GM12874 (cell line): ENCODE measurements around the gene GPR84.

ENCODE experiments used
- CTCF ChIP-seq: IDR thresholded peaks from 2 replicates; pipeline ENCODE4 v1.5.1; 2011; ENCODE audit warnings: low read depth, mild to moderate bottlenecking, control low read depth, low read length, moderate library complexity; ENCODE audit not compliant: insufficient read depth

The GPR84 gene

GRCh38 chr12:54340846-54341245 is 23.4 kb downstream of the GPR84 start:
- TF ChIP-seq CTCF, result no peak

DNA sequence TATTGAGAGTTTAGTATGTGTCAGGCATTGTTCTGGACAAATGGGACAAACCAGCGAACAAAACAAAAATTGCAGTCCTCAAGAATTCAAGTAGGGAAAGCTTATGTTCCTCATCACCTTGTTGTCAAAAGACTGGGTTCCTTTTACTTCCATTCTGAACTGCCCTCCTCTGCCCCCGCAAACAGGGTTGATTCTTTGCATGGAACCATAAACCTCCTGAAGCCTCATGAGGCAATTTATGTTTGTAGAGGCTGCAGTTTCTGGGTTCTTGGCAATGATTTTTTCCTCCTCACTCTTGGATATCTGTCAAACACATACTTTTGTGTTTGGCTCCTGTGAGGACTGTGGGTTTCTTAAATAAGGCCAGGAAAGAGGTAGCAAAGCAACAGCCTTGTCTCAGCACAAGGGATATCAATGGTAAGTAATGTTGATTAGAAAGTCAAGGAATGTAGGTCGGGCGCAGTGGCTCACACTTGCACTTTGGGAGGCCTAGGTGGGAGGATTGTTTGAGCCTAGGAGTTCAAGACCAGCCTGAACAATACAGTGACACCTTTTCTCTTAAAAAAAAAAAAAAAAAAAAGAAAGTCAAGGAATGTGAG is 25.5 kb downstream of the GPR84 start:
- TF ChIP-seq CTCF, result no peak

GRCh38 chr12:54337854-54338650 is 26.2 kb downstream of the GPR84 start:
- no peak for TF ChIP-seq CTCF

DNA sequence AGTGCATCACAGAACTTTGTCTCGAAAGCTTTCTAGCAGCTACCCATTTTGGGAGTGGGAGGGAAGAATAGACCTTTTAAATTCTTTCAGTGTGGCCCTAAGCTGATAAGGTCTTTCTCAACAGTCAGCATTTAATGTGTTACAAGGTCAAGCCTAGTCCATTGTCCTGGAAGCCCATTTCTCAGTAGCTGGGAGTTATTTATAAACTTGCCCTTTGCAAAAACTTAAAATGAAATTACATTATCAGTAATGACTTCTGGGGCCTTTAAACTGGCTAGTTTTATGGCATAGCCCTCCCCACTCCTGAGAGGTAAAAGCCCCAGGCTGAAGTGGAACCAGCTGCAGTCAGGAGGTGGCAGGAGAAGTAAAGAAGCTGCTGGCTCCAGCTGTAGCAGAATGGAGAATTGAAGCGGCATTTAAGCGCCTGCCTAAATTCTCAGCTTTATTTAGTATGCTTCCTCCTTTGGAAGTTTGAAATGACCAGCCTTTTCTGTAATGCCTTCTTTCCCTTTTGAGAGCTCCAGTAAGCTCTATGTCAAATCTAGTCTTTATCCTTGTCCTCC is 26.9 kb downstream of the GPR84 start:
- TF ChIP-seq CTCF, result no peak

DNA sequence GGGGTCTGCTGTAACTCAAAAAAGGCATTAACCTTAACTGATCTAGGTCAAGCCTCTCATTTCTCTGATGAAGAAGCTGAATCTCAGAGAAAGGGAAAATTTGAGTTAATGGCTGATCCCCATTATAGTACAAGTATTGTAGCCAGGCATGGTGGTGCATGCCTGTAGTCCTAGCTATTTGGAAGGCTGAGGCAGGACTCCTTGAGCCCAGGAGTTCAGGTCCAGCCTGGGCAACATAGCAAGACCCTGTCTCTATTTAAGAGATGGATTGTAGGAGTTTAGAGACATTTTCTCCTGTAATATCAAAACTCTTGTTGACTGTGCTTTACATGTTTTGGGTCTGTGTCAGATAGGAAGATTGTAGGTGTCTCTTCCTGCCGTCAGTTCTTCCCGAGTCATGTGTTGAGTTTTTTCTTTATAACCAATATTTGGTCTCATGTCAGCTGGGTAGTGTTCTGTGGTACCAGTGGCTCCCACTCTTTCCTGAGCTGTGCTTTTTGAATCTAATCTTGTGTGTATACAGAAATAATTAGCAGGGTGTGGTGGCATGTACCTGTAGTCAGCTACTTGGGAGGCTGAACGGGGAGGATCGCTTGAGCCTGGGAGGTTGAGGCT is 30.8 kb downstream of the GPR84 start:
- no peak for TF ChIP-seq CTCF

- TF ChIP-seq CTCF, result no peak
Measured at GRCh38 chr12:54331461-54331860, 32.8 kb downstream of the GPR84 start.

- TF ChIP-seq CTCF, result no peak
Measured at GRCh38 chr12:54330442-54330841, 33.8 kb downstream of the GPR84 start.
